Calu3 (cell line): ENCODE results near the gene UNC45B. TPM values are rescaled to one million over a fixed set of nuclear protein-coding genes. Genes with fewer than 3 reads are reported as not detected.

Experiments used
- BruUV-seq: library from RNA; stranded (reverse); fragments of 400-500 nt; replicated peaks from 2 replicates; lab custom pipeline; 2021; lab: Mats Ljungman, UMichigan
- CTCF ChIA-PET: fragments of 300-600 bp; sonication (Branson Sonifier 250); formaldehyde crosslinking; loops from one replicate; lab custom pipeline; 2022; ENCODE audit warnings: antibody characterized with exemption; lab: Charles Lee
- DNase-seq: peaks from one replicate; pipeline ENCODE4 v3.0.0; 2022
- H3K27ac Mint-ChIP-seq: one replicate; pipeline ENCODE4 v1.8.0; 2022; ENCODE audit warnings: mixed read lengths; ENCODE audit not compliant: unreplicated experiment
- H3K27me3 Mint-ChIP-seq: one replicate; pipeline ENCODE4 v1.8.0; 2022; ENCODE audit warnings: mixed read lengths; ENCODE audit not compliant: unreplicated experiment
- H3K36me3 Mint-ChIP-seq: one replicate; pipeline ENCODE4 v1.8.0; 2022; ENCODE audit warnings: mild to moderate bottlenecking, moderate library complexity, mixed read lengths; ENCODE audit not compliant: insufficient read depth, unreplicated experiment
- H3K4me1 Mint-ChIP-seq: one replicate; pipeline ENCODE4 v1.8.0; 2022; ENCODE audit warnings: mild to moderate bottlenecking, low read depth, mixed read lengths; ENCODE audit not compliant: unreplicated experiment
- H3K4me3 Mint-ChIP-seq: one replicate; pipeline ENCODE4 v1.8.0; 2022; ENCODE audit warnings: mild to moderate bottlenecking, low read depth, moderate library complexity, mixed read lengths; ENCODE audit not compliant: unreplicated experiment
- H3K9me3 Mint-ChIP-seq: one replicate; pipeline ENCODE4 v1.8.0; 2022; ENCODE audit warnings: low read depth, mixed read lengths; ENCODE audit not compliant: unreplicated experiment
- CTCF ChIP-seq: fragments of 200-600 bp; IDR thresholded peaks from one replicate; pipeline ENCODE4 v1.8.0; 2022; ENCODE audit warnings: antibody characterized with exemption; ENCODE audit not compliant: unreplicated experiment
- intact Hi-C: fragments of 100-400 bp; cut with micrococcal nuclease; formaldehyde crosslinking; loops from one replicate; pipeline ENCODE4 v1.10.0; 2022; ENCODE audit not compliant: unreplicated experiment
- total RNA-seq: library from RNA; stranded (reverse); gene quantifications from 2 replicates; pipeline ENCODE4 v1.2.3, GENCODE V29; 2022

Gene UNC45B
- total RNA-seq, 1 experiment from 2014 or later, result not detected

GRCh38 chr17:35129973-35130351, 17.7 kb upstream of the UNC45B start:
- H3K27me3 Mint-ChIP-seq, result no peaks in the 10 kb centered on the region
- no TSS peak for BruUV-seq
- DNase-seq, result no peak
- intact Hi-C loops, result no loop called here
- TF ChIP-seq CTCF, result no peak
- H3K4me1 Mint-ChIP-seq, result no peaks in the 10 kb centered on the region
- no peak overlapping the region for H3K27ac Mint-ChIP-seq
- no peak overlapping the region for H3K4me3 Mint-ChIP-seq
- CTCF ChIA-PET, result interaction anchor here (0.6 kb wide), 1 partner anchor 134 kb away, joined by 3 read pairs; no protein-coding TSS in a partner anchor
- H3K36me3 Mint-ChIP-seq, result peaks cover 40% of the 10 kb centered on the region
- no peaks in the 10 kb centered on the region for H3K9me3 Mint-ChIP-seq

GRCh38 chr17:35130392-35130791, 17.2 kb upstream of the UNC45B start:
- no peak for TF ChIP-seq CTCF
- Mint-ChIP-seq H3K36me3 (peaks cover 44% of the 10 kb centered on the region), H3K9me3 (no peaks in the 10 kb centered on the region), H3K27me3 (no peaks in the 10 kb centered on the region), H3K4me3 (no peak overlapping the region), H3K27ac (no peak overlapping the region), H3K4me1 (no peaks in the 10 kb centered on the region)
- CTCF ChIA-PET, result interaction anchor here (0.6 kb wide), 1 partner anchor 135 kb away, joined by 3 read pairs; no protein-coding TSS in a partner anchor
- no peak for DNase-seq
- no TSS peak for BruUV-seq
- intact Hi-C loops, result no loop called here

- no peaks in the 10 kb centered on the region for H3K27me3 Mint-ChIP-seq
- DNase-seq, result no peak
- peaks cover 51% of the 10 kb centered on the region for H3K36me3 Mint-ChIP-seq
- intact Hi-C loops, result no loop called here
- H3K9me3 Mint-ChIP-seq, result no peaks in the 10 kb centered on the region
- H3K4me1 Mint-ChIP-seq, result no peaks in the 10 kb centered on the region
- BruUV-seq, result no TSS peak
- no peak for TF ChIP-seq CTCF
- CTCF ChIA-PET, result no interaction called here
- H3K4me3 Mint-ChIP-seq, result no peak overlapping the region
- H3K27ac Mint-ChIP-seq, result no peak overlapping the region
Measured at GRCh38 chr17:35132099-35132498, 15.5 kb upstream of the UNC45B start.

GRCh38 chr17:35132816-35133550, 14.6 kb upstream of the UNC45B start:
- CTCF ChIA-PET, result no interaction called here
- Mint-ChIP-seq H3K27ac (no peak overlapping the region), H3K27me3 (no peaks in the 10 kb centered on the region), H3K4me1 (no peaks in the 10 kb centered on the region), H3K4me3 (no peak overlapping the region), H3K36me3 (peaks cover 51% of the 10 kb centered on the region), H3K9me3 (no peaks in the 10 kb centered on the region)
- no TSS peak for BruUV-seq
- intact Hi-C loops, result no loop called here
- no peak for DNase-seq
- TF ChIP-seq CTCF, result no peak
